Heart right ventricle (tissue), 16 donors: ENCODE data around the gene TMEM186. TPM values are rescaled to one million over a fixed set of nuclear protein-coding genes. Genes with fewer than 3 reads are reported as not detected.

ENCODE experiments used
- ATAC-seq, 8 donors: fragments of 200-7000 bp; cut with Tn5 transposase; one replicate each; pipeline ENCODE4 v1.9.1; 2020; ENCODE audit warnings: mild to moderate bottlenecking in 8 of 8, moderate library complexity in 8 of 8, moderate number of reproducible peaks in 1 of 8
- DNase-seq, 2 donors: peaks; one replicate each; pipeline ENCODE4 v3.0.0-alpha.2; 2020
- H3K27ac ChIP-seq, 10 donors: fragments of 200-600 bp; sonication (generic) in 2 of 10; one replicate each; pipeline versions ENCODE4 v1.5.0 to v1.8.0; 2020 to 2022; ENCODE audit warnings: mild to moderate bottlenecking in 3 of 10
- H3K27me3 ChIP-seq, 7 donors: fragments of 200-600 bp; one replicate each; pipeline ENCODE4 v1.8.0; 2021 to 2022; ENCODE audit warnings: mild to moderate bottlenecking in 2 of 7
- H3K36me3 ChIP-seq, 9 donors: fragments of 200-600 bp; sonication (generic) in 1 of 9; one replicate each; pipeline versions ENCODE4 v1.5.0 to v1.8.0; 2020 to 2022; ENCODE audit warnings: mild to moderate bottlenecking in 2 of 9
- H3K4me1 ChIP-seq, 9 donors: fragments of 200-600 bp; sonication (generic) in 1 of 9; one replicate each; pipeline versions ENCODE4 v1.5.0 to v1.8.0; 2020 to 2022; ENCODE audit warnings: mild to moderate bottlenecking in 4 of 9
- H3K4me3 ChIP-seq, 10 donors: fragments of 200-600 bp; sonication (generic) in 2 of 10; one replicate each; pipeline versions ENCODE4 v1.5.0 to v1.8.0; 2020 to 2022; ENCODE audit warnings: mild to moderate bottlenecking in 7 of 10, moderate library complexity in 2 of 10
- H3K9me3 ChIP-seq, 11 donors: fragments of 200-600 bp in 10 of 11; sonication (generic) in 2 of 11; one replicate each; pipeline versions ENCODE4 v1.5.0 to v1.8.0; 2013 to 2022; ENCODE audit warnings: mild to moderate bottlenecking in 2 of 11, control low read depth in 1 of 11, moderate library complexity in 1 of 11
- CTCF ChIP-seq, 9 donors: fragments of 200-600 bp; sonication (generic) in 2 of 9; IDR thresholded peaks; one replicate each; pipeline versions ENCODE4 v1.5.0 to v1.8.0; 2021 to 2022; ENCODE audit warnings: antibody characterized with exemption in 9 of 9, mild to moderate bottlenecking in 5 of 9, moderate library complexity in 1 of 9
- WGBS, 2 donors: extraction: QIAGEN DNeasy Blood & Tissue Kit; methylation state at CpG; one replicate each; pipeline ENCODE4 v1.1.7; 2013; ENCODE audit warnings: inconsistent platforms in 1 of 2; 5-methylcytosine and 5-hydroxymethylcytosine counted together
- intact Hi-C, 10 donors: fragments of 100-400 bp; cut with DNase I; formaldehyde crosslinking; loops; one replicate each; pipeline versions ENCODE4 v1.11.1 to v1.14.2; 2022
- polyA plus RNA-seq, 2 donors: library from polyadenylated mRNA; stranded (reverse); fragments of 200-250 nt; gene quantifications; one replicate each; pipeline ENCODE4 v1.2.3, GENCODE V29; 2013
- total RNA-seq, 10 donors: library from RNA; stranded (reverse); fragmentation: NEBNext Ultra II Directional in 3 of 10; extraction: Animal tissue kit (Norgen Biotek cat#: 25700) in 3 of 10; gene quantifications; one replicate each; pipeline versions ENCODE4 v1.2.1 to v1.2.4, GENCODE V29; 2021 to 2023
- donor health status: Arrhythmogenic right ventricular cardiomyopathy.
- donor health status: ischemic (EF 13 %, LVEDD 7.1; RV severe dilation, severe dysfunction).
- donor health status: healthy with polysubstance abuse.
- donor health status: DM: no; HTN: yes; CAD: no.
- donor health status: DM: no; HTN: no; CAD: no.
- donor health status: ischemic (EF 25% LVEDD 6.9; RV normal size, moderate dysfunction).
- donor health status: ischemic (EF 25% LVEDD 5.7; RV mildly dilated, moderate dysfunction).
- donor health status: healthy.
- donor health status: DM: yes; HTN: yes; CAD: no.
- donor health status: Ischemic cardiomyopathy.
- donor health status: ischemic (EF 35%, LVEDD 5.7; RV mildly dilated, moderate dysfunction).
- donor health status: nonischemic (EF 11% LVEDD 7.7; RV severe dilation, severe dysfunction).
- donor health status: DM: yes; HTN: yes; CAD: no.
- donor health status: PGD.
- donor health status: ischemic (EF 29% LVEDD 5.4; RV normal size, mild dysfunction).
- donor health status: nonischemic (EF 23%, LVEDD 6.1; RV moderate dilation, normal function).

Gene TMEM186
- total and polyA plus RNA-seq, 12 donors = 7.5 to 15.1 (median 13.9) TPM

GRCh38 chr16:8774208-8774607 is 23.2 kb downstream of the TMEM186 start:
- no peak for ATAC-seq
- Histone ChIP-seq H3K36me3 (peaks cover 0 to 63% (median 6%) of the 10 kb centered on the region in 9 donors), H3K4me1 (no peaks in the 10 kb centered on the region), H3K4me3 (no peak overlapping the region), H3K9me3 (no peaks in the 10 kb centered on the region), H3K27me3 (no peaks in the 10 kb centered on the region), H3K27ac (no peak overlapping the region)
- intact Hi-C loops = no loop called here
- no peak for TF ChIP-seq CTCF (IDR thresholded peaks at IDR 0.05)
- 84 to 89% methylated on average over 11 of the region's 11 CpGs for WGBS, 2 donors
- no peak for DNase-seq

- no peak overlapping the region for H3K4me3 ChIP-seq
- DNase-seq (no peak), ATAC-seq (no peak)
- no peak for TF ChIP-seq CTCF (IDR thresholded peaks at IDR 0.05)
- WGBS, 2 donors = 72 to 75% methylated on average over 3 of the region's 3 CpGs
- no peaks in the 10 kb centered on the region for H3K27me3 ChIP-seq
- intact Hi-C loops = no loop called here
- no peaks in the 10 kb centered on the region for H3K9me3 ChIP-seq
- no peak overlapping the region for H3K27ac ChIP-seq
- H3K36me3 ChIP-seq = peaks cover 0 to 64% (median 6%) of the 10 kb centered on the region in 9 donors
- H3K4me1 ChIP-seq = no peaks in the 10 kb centered on the region
Measured at GRCh38 chr16:8773537-8773936, 23.9 kb downstream of the TMEM186 start.

GRCh38 chr16:8768692-8769091 is 28.7 kb downstream of the TMEM186 start:
- Histone ChIP-seq H3K36me3 (peaks cover 0 to 57% (median 4%) of the 10 kb centered on the region in 9 donors), H3K27ac (no peak overlapping the region), H3K27me3 (no peaks in the 10 kb centered on the region), H3K9me3 (no peaks in the 10 kb centered on the region), H3K4me3 (no peak overlapping the region), H3K4me1 (no peaks in the 10 kb centered on the region)
- ATAC-seq (no peak), DNase-seq (no peak)
- intact Hi-C loops = no loop called here
- no peak for TF ChIP-seq CTCF (IDR thresholded peaks at IDR 0.05)
- 71 to 81% methylated on average over 12 of the region's 12 CpGs for WGBS, 2 donors

- Histone ChIP-seq H3K4me1 (no peaks in the 10 kb centered on the region), H3K9me3 (no peaks in the 10 kb centered on the region), H3K27ac (no peak overlapping the region), H3K36me3 (peaks cover 0 to 53% (median 4%) of the 10 kb centered on the region in 9 donors), H3K4me3 (no peak overlapping the region), H3K27me3 (no peaks in the 10 kb centered on the region)
- no peak for DNase-seq
- WGBS, 2 donors = 93 to 96% methylated on average over 12 of the region's 12 CpGs
- intact Hi-C loops = no loop called here
- TF ChIP-seq CTCF (IDR thresholded peaks at IDR 0.05) = no peak
- no peak for ATAC-seq
Measured at GRCh38 chr16:8768283-8768682, 29.2 kb downstream of the TMEM186 start.
